Fibroblast of skin of right quadriceps (primary cell): ENCODE measurements around the gene SKOR1.

Experiments
- DNase-seq: peaks from one replicate; pipeline ENCODE4 v3.0.0-alpha.2; 2013

The SKOR1 gene, protein sequence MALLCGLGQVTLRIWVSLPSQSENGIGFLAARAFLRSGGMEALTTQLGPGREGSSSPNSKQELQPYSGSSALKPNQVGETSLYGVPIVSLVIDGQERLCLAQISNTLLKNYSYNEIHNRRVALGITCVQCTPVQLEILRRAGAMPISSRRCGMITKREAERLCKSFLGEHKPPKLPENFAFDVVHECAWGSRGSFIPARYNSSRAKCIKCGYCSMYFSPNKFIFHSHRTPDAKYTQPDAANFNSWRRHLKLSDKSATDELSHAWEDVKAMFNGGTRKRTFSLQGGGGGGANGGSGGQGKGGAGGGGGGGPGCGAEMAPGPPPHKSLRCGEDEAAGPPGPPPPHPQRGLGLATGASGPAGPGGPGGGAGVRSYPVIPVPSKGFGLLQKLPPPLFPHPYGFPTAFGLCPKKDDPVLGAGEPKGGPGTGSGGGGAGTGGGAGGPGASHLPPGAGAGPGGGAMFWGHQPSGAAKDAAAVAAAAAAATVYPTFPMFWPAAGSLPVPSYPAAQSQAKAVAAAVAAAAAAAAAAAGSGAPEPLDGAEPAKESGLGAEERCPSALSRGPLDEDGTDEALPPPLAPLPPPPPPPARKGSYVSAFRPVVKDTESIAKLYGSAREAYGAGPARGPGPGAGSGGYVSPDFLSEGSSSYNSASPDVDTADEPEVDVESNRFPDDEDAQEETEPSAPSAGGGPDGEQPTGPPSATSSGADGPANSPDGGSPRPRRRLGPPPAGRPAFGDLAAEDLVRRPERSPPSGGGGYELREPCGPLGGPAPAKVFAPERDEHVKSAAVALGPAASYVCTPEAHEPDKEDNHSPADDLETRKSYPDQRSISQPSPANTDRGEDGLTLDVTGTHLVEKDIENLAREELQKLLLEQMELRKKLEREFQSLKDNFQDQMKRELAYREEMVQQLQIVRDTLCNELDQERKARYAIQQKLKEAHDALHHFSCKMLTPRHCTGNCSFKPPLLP

DNA sequence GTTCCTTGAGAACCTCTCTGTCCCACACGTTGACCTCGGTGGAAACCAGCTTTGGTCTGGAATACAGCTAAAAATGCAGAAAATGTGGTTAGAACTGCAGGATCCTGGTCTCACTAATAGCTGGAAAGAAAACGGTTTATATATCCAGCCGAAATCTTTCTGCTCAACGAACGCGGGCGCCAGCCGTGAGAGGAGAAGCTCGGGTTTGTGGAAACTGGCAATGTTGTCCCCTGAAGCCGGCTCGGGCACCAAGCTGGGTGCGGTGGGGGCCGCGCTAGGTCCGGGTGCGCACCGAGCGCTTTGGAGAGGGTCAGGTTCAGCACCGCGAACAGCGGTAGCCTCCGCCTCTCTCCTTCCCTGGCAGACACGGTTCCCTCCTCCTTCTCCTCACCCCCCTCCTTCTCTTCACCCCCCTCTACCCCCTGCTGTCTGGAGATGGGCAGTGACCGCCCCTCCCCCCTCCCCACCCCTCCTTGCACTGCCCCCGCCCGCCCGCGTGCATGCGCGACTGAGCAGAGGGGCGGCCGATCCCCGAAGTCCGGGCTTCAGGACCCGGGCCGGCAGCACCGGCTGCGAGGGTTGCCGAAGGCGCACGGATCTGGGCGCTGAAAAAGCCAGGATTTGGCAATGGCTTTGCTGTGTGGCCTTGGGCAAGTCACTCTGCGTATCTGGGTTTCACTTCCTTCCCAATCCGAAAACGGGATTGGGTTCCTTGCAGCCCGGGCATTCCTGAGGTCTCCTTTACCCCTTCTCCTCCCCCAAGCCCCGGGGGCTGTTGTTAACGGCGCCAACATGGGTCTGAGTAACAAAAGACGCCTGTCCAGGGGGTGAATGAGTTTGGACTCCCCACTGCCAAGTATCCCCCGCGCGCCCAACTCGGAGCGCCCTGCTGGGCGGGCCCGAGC, at the start of gene SKOR1:
Gene SKOR1, plus strand, starts transcription at position 534 of the 905 bp plus-strand sequence. Its CDS starts 94 bp downstream, at position 628.
- peak; percentile 28 for DNase-seq

DNA sequence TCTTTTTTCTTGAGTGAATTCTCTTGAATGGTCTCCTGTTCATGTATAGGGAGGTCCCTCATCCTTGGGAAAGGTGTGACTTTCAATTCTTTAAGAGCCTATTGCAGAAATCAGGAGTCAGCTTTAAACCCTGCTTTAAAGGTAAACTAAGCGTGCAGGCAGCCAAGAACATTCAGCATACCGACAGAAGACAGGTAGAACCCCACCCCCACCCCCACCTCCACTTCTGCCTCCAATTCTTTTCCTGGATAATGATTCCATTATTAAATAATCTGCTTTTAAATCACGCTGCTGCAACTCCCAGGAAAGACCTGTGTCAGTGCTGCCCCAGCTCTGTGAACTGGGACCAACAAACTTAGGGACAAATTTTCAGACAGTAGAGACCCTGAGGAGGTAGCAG, 49.3 kb upstream of the SKOR1 start:
- DNase-seq: no peak

DNA sequence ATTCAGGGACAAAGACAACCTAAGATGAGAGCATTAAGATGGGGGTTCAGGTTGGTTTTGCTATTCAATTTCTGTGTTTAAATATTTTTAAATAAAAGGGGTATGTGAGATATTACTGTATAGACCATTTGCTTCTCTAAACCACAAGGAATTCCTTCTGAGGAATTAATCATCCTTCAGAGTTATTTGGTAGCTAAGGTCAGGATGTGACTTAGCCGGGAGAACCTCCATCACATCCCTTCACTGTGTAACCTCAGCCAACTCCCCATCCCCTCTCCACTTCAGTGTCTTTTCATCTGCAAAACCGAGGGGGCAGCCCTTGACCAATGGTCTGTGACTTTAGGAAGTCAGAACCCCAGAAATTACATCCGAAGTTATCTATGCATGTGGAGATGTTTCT, 48.7 kb upstream of the SKOR1 start:
- DNase-seq: peak; percentile 46

DNA sequence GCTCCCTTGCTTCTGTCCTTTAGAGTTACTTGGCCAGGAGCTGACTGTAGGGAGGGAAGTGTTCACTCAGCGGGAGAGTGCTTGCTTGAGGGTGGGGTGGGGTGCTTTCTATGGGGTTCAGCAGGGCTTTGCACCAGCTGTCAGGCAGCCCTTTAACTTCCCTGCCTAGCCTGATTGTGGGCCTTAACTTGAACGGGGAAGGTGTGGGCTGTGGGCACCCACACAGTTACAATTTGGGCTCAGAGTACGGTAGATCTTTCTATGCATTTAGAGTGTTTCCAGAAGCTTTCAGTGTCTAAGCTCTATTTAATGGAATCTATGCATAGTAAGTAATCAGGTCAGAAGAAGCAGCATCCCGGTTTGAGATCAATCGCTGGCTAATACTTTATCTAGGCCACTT, 48.2 kb upstream of the SKOR1 start:
- no peak for DNase-seq

DNA sequence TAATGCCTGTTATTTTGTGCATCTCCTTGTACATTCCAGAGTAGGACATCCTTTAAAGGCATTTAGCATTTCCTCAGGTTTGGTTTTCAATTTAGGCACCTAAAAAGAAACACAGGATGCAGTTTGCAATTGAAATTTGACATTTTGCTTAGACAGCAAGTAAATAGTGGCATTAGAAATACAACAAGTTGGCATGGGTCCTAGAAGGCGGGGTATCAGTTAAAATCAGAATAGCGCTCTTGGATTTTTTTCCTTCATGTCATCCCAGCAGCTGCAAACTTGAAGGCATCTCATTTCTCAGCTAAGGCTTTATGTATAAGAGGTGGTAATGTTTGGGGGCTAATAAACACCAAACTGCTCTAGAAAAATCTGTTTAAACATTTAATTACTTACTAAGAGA, 47.5 kb upstream of the SKOR1 start:
- peak; percentile 10 for DNase-seq

DNA sequence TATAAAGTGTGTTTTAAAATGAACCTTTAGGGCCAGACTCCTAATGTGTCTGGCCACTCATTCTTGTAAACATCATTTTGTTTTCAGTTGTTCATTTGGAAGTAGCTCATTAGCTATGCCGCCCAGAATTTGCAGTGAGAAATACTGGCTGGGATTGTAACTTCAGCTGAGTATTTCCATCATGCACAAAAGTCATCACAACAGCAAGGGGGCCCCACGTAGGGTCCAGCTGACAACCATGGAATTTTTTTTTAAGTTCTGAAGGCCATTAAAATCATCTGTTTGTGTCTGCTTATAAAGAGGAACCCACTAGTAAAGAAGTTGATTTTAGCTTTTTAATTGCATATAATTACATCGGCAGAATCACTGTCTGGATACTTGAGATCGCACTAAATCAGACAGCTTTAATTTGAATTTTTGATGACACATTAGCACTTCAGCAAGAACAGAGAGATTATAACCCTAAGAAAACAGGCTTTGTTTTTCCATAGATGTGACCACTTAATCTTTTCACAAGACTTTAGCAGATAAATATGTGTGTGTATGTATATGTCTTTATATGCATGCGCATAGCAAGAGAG, 46.3 kb upstream of the SKOR1 start:
- no peak for DNase-seq

DNA sequence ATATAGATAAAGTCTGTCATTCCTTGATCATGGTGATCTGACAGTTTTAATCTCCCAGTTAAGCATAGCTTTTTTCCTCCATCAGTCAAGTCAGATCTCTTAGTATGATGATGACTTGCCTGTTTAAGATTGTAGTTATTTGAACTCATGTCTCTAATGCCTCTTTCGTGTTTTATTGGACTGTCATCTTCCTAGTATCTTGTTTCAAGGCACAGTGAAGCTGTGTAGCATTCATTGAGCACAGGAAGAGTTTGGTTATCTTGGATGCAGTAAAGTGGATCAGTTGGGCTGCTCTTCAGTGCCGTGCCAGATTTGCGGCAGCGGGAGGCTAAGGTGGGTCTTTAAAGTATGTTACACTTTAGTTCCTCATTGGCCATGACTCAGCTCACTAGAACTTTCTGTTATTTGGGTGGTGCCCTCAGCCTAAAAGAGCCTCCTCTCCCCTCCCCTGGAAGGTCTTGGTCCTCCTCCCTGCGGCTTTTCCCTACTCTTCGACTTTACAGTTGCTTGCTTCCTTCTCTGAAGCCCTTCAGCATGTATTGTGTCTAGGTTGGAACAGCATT, 45.7 kb upstream of the SKOR1 start:
- DNase-seq: no peak

DNA sequence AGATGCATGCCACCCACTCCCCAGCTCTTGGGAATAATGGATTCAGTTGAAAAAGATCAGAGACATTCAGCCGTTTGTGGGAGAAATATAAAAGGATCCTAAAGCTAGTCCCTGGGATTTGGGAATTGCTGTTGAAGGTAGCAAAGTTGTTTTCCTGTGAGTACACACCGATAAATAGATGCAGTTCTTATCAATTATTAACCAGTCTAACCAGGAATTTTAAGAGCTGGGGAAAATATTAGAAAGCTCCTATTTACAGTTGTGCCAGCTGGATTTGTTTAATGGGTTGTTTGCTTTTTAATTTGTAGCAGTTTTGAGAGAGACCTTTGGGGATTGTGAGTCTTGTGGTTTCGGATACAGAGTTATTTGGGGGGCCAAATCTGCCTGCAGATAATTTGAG, 44.2 kb upstream of the SKOR1 start:
- no peak for DNase-seq

DNA sequence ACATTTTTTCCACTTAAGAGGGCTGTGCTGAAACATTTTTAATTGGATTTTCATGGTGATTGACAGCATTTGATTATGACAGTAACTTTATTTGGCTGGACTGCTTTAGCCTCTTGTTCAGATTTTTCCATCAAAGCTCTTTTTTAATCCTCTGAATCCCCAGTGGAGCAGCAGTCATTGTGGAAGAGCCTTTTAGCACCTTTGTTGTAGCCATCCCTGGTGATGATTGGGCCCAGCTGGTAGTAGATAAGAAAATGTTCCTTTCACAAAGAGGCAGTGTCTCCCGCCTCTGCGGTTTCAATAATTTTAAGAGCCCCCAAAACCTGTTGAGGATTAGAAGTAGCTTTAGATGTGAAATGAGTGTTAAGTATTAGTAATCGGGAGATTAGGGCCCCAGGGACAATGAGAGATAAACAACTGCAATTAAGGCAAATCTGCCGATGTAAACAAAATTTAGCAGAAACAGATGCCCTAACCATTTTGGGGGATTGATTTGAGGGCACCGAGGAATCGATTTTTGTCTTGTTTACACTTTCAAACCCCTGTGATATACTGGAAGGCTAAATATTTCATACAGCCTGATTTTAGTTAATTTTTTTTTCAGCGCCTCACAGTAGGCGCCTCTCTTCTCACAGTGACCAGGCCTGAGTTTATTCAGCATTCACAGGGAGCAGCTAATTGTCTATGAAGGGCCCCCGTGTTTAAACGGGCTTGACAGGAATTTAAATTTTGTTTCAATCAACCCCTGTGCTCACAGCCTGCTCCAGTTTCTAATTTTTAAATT, 43.2 kb upstream of the SKOR1 start:
- no peak for DNase-seq

DNA sequence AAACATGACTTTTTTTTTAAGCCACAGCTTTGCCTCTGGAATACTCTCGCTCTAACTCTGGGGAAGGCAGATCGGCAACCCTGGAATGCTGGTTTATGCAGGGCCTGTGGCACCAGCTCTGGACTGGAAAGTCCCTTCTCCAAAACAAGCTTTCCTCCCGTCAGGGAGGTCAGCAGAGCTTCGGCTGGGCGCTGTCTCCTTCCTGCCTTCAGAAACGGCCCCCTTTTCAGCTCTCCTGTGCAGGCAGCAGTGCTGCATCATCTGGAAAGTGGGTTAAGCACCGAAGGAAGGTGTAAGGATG, 42.7 kb upstream of the SKOR1 start:
- no peak for DNase-seq

DNA sequence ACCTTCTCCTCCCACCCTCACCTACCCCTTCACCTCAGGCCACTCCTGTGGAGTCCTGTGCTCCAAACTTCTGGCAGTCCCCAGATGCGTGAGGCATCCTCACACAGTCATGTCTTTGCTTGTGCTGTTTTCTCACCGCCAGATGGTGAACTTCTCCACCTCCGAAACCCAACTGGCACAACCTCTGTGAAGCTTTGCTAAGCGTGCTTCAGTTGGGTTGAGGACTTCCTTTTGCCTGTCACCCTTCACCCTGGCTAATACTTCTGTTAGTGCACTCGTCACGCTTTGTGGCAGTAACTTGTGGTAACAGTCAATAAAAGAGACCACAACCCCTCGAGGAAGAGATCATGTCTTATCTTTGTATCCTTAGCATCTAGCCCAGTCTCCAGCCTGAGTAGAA, 42.0 kb upstream of the SKOR1 start:
- DNase-seq: no peak

DNA sequence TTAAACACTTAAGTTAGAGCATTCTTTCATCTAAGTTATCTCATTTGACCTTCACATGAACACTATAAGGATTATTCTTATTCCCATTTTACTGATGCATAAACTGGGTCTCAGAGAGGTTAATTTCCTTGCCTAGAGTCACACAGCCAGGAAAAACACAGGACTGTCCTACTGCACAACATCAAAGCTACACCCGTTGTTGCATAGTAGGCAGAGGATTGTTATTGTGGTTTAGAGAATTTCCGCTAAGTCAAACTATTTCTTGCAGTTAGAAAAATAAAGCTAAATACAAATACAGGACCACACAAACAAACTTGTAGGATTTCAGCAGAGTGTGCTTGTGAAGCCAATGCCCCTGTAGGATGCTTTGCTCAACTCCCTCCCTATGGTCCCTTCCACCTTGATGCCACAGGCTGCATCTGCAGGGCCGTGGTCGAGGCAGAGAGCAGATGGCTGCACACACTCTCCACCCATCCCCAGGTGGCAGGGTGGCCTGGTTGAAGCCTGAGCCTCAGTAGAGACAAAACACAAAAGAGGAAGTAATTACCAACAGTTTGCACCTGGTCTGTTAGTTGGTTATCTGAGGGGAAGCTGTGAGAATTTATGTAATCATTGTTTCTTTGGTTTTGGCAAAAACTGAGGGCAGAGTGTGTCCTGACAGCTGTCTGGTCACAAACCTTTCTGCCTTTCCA, 41.1 kb upstream of the SKOR1 start:
- no peak for DNase-seq

DNA sequence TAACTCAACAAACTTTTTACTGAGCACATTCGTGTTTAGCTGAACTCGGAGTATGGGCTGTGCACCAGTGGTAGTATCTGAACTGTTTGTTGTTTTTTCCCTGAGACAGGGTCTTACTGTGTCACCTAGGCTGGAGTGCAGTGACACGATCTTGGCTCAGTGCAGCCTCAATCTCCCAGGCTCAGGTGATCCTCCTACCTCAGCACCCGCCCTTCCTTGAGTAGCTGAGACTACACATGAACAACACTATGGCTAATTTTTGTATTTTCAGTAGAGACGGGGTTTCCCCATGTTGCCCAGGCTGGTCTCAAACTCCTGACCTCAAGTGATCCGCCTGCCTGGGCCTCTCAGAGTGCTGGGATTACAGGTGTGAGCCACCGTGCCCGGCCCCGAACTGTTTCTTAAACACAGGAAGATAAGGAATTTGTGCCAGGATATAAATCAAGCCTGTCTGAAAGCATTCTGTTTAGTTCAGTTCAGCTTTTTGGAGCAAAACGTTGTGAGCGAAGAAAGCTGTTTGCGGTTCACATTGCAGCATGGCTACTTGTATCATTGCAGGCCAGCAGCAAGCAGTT, 40.4 kb upstream of the SKOR1 start:
- no peak for DNase-seq

DNA sequence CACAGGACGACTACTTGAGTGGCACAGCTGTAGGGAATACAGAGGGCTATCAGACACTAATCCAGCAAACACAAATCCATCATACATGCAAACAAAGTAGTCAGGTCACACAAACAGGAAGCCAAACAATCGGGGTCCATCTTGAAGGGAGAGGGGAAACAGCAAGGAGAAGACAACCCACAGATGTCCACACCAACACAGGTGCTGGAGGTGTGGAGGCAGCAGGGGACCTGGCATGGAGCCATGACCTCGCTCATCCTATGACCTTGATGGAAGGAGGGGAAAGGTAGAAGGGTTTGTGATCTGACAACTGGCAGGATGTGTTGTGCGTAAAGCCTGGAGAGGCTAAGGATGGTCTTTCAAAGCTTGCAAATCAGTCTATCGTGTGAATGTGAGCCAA, 39.9 kb upstream of the SKOR1 start:
- no peak for DNase-seq

DNA sequence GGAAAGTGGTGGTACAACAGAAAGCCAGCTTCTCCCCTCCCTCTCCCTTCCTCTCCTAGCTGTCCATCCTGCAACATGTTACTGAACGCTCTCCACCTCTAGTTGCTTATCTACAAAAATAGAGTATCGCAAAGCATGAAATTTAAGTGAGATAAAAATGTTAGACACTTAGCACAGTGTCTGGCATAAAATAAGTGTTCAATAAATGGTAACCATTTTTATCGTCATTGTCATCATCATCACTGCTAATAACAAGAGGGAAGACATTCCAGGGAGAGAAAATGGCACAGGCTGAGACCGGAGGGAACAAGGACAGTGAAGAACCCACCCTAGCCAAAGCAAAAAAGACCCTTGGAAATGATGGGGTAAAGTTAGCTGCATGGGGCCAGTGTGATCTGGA, 38.7 kb upstream of the SKOR1 start:
- no peak for DNase-seq

DNA sequence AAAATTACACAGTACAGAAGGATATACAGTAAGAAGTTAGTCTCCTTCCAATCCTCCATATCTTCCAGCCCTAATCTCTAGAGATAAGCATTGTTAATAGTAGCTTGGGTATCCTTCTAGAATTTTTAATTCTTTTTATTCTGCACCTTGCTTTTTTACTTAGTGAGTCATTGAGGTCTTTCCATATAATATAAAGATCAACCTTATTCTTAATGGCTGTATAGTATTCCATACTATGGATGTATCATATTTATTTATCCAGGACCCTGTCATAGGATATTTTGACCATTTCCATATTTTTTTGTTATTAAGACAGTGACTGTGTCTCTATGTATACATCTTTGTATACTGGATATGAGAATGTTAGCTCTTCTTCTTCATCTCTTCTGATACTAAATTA, 36.3 kb upstream of the SKOR1 start:
- no peak for DNase-seq

DNA sequence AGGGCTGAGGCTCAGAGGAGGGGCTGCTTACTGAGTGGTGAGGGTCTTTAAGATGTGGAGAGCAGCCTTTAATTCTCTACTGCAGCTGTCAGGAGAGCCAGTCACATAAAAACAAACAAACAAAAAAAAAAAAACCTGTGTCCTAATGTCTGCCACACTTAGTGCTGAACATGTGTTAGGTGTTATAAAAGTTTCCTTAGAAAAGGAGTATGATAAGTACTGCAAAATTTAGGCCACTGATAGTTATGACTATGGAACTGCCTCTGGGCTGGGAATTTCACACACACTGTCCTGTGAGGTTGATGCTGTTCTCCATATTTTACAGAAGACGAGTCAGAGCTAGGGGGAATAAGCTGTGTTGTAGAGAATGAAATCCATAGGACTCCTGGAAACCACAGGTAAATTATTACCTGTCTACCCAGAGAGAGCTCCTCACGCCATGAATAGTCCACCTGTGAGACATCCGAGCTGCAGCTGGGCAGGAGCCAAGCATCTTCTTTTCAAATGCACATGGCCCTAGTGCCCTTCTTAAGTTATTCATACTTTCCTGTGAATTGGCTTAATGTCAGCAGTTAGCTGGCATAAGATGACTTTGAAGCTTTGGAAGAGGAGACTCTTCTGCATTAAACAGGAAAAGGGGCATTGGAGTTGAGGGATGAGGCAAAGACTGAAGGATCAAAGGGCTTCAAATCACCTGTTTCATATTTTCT, 34.5 kb upstream of the SKOR1 start:
- no peak for DNase-seq

DNA sequence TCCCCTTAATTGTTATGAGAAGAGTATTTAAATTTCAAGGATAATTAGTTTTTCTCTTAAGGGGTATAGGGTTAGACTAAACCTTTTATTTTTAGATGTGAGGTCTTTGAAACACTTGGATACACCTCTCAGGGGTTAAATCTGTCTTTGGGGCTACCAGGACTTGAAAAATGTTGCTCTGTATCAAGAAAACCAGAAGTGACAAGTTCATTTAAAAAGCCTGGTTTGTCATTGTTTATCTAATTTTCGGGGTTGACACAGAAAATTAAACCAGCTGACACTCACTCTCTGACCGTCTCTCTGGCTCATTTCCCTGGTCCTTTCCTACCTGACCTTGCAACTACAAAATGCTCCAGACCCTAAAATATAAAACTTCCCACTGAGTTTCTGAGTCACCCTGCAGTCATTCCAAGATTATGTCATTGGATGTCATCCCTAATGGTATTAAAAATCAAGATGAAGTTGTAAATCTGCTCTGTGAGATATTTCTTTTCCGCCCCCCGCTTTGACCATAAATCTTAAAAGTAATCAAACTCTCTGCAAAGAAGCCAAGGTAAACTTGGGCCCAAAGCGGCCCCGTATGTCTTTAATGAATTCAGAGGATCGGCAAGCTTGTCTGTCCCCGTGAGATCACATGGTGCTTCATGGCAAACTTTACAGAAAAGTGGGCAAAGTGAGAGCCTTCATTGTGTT, 32.9 kb upstream of the SKOR1 start:
- peak; percentile 42 for DNase-seq
